ENCODE data around the gene TMEM258.

GRCh38 chr11:61802605-61803004 is 10.2 kb upstream of the TMEM258 start:
- TF ChIP-seq USF1 (IDR thresholded peaks at IDR 0.05; ENCODE audit: borderline replicate concordance, low read depth) (no peak), CTCF (IDR thresholded peaks at IDR 0.05) (no peak), MAX (IDR thresholded peaks at IDR 0.05; ENCODE audit: low read depth) (no peak), RAD21 (IDR thresholded peaks at IDR 0.05; ENCODE audit: low read length) (no peak), TAF1 (IDR thresholded peaks at IDR 0.05; ENCODE audit: borderline replicate concordance, low read depth, low read length) (no peak), TEAD4 (IDR thresholded peaks at IDR 0.05; ENCODE audit: borderline replicate concordance, insufficient read depth) (no peak), SMC3 (IDR thresholded peaks at IDR 0.05; ENCODE audit: low read depth, low read length) (no peak), EP300 (IDR thresholded peaks at IDR 0.05; ENCODE audit: borderline replicate concordance in 1 of 2, low read depth in 1 of 2, low read length in 1 of 2) (no peak), USF2 (IDR thresholded peaks at IDR 0.05; ENCODE audit: borderline replicate concordance, low read depth, low read length) (no peak), MXI1 (IDR thresholded peaks at IDR 0.05; ENCODE audit: low read depth, low read length) (no peak), RFX5 (IDR thresholded peaks at IDR 0.05; ENCODE audit: low read length) (no peak)

All from SK-N-SH (cell line).